SU-DHL-6 (cell line): ENCODE data around the gene TANGO2.
A peak's percentile ranks its signal among the peaks of the same experiment; 100 is the strongest.

Experiments used
- CTCF ChIP-seq: fragments of 200-600 bp; sonication (generic); IDR thresholded peaks from one replicate; pipeline ENCODE4 v1.5.1; 2017; ENCODE audit warnings: antibody characterized with exemption, mild to moderate bottlenecking, low read length, moderate library complexity; ENCODE audit not compliant: insufficient read depth, poor library complexity, severe bottlenecking
- EZH2phosphoT487 ChIP-seq: fragments of 200-600 bp; sonication (generic), shearing (Covaris generic); conservative IDR thresholded peaks from 2 replicates; pipeline ENCODE4 v1.6.1; 2018; ENCODE audit warnings: mild to moderate bottlenecking, antibody characterized with exemption, low read length, moderate library complexity, mixed read lengths

- TF ChIP-seq CTCF (peak; percentile 30), EZH2phosphoT487 (no peak)
These were observed 7.5 kb upstream of the TANGO2 start for GRCh38 chr22:20013382-20013871.
